Peyer's patch (tissue), 4 donors: ENCODE measurements around the gene TUG1. TPM values are rescaled to one million over a fixed set of nuclear protein-coding genes. Genes with fewer than 3 reads are reported as not detected.

Experiments
- DNase-seq, 3 donors: peaks; one replicate each; pipeline ENCODE4 v3.0.0-alpha.2; 2017 to 2019
- H3K27ac ChIP-seq, 4 donors: fragments of 200-600 bp; sonication (generic); one replicate each; pipeline ENCODE4 v1.5.1; 2016 to 2019
- H3K27me3 ChIP-seq, 2 donors: fragments of 200-600 bp; sonication (generic); one replicate each; pipeline ENCODE4 v1.5.1; 2019
- H3K36me3 ChIP-seq, 3 donors: fragments of 200-600 bp; sonication (generic); one replicate each; pipeline ENCODE4 v1.5.1; 2016 to 2019
- H3K4me1 ChIP-seq, 4 donors: fragments of 200-600 bp; sonication (generic); one replicate each; pipeline ENCODE4 v1.5.1; 2016 to 2019
- H3K4me3 ChIP-seq, 4 donors: fragments of 200-600 bp; sonication (generic); 1 replicate in 3 of 4; 2 replicates in 1 of 4; pipeline ENCODE4 v1.5.1; 2016 to 2019; ENCODE audit warnings: mild to moderate bottlenecking in 1 of 4
- H3K9me3 ChIP-seq, 4 donors: fragments of 200-600 bp; sonication (generic); one replicate each; pipeline ENCODE4 v1.5.1; 2016 to 2019; ENCODE audit warnings: mild to moderate bottlenecking in 1 of 4
- CTCF ChIP-seq, 6 experiments: fragments of 450-650 bp in 4 of 6; fragments of 200-600 bp in 2 of 6; sonication (generic) in 1 of 6; IDR thresholded peaks; one replicate each; pipeline ENCODE4 v1.5.1; 2017 to 2019; ENCODE audit warnings: antibody characterized with exemption in 6 of 6, mild to moderate bottlenecking in 3 of 6, moderate library complexity in 1 of 6
- POLR2A ChIP-seq, 2 donors: fragments of 450-650 bp; IDR thresholded peaks; one replicate each; pipeline ENCODE4 v1.5.1; 2017; ENCODE audit warnings: antibody characterized with exemption in 2 of 2, mild to moderate bottlenecking in 2 of 2, moderate library complexity in 2 of 2
- total RNA-seq, 4 donors: library from RNA; depleted of rRNA; stranded (reverse); fragments of >200 nt; gene quantifications; one replicate each; pipeline ENCODE4 v1.1.0, GENCODE V29; 2016

Gene TUG1
- total RNA-seq, 4 donors from 2014 or later: 97.6 to 135 (median 109) TPM

GRCh38 chr22:30985561-30986208 lies 16.6 kb downstream of the TUG1 start:
- no peaks in the 10 kb centered on the region for H3K27me3 ChIP-seq
- no peaks in the 10 kb centered on the region for H3K4me1 ChIP-seq
- no peaks in the 10 kb centered on the region for H3K36me3 ChIP-seq
- peaks cover 0 to 1% (median 0%) of the 10 kb centered on the region in 4 donors for H3K9me3 ChIP-seq
- TF ChIP-seq CTCF (IDR thresholded peaks at IDR 0.05): no peak
- TF ChIP-seq POLR2A (IDR thresholded peaks at IDR 0.05): no peak
- H3K4me3 ChIP-seq: no peak overlapping the region
- DNase-seq: no peak
- H3K27ac ChIP-seq: no peak overlapping the region

- Histone ChIP-seq H3K27me3 (no peaks in the 10 kb centered on the region), H3K4me3 (no peak overlapping the region), H3K27ac (no peak overlapping the region), H3K36me3 (no peaks in the 10 kb centered on the region), H3K9me3 (no peaks in the 10 kb centered on the region), H3K4me1 (no peaks in the 10 kb centered on the region)
- TF ChIP-seq CTCF (IDR thresholded peaks at IDR 0.05) (no peak), POLR2A (IDR thresholded peaks at IDR 0.05) (no peak)
- DNase-seq: no peak
These were observed 20.4 kb downstream of the TUG1 start for GRCh38 chr22:30989474-30989873.

GRCh38 chr22:30990690-30991089 lies 21.6 kb downstream of the TUG1 start:
- Histone ChIP-seq H3K27me3 (no peaks in the 10 kb centered on the region), H3K36me3 (no peaks in the 10 kb centered on the region), H3K9me3 (no peaks in the 10 kb centered on the region), H3K4me1 (no peaks in the 10 kb centered on the region), H3K4me3 (no peak overlapping the region), H3K27ac (no peak overlapping the region)
- DNase-seq: no peak
- TF ChIP-seq CTCF (IDR thresholded peaks at IDR 0.05) (no peak), POLR2A (IDR thresholded peaks at IDR 0.05) (no peak)

GRCh38 chr22:30992565-30992964 lies 23.5 kb downstream of the TUG1 start:
- no peaks in the 10 kb centered on the region for H3K9me3 ChIP-seq
- TF ChIP-seq POLR2A (IDR thresholded peaks at IDR 0.05): no peak
- no peak for TF ChIP-seq CTCF (IDR thresholded peaks at IDR 0.05)
- DNase-seq: no peak
- no peaks in the 10 kb centered on the region for H3K4me1 ChIP-seq
- no peak overlapping the region for H3K4me3 ChIP-seq
- H3K27me3 ChIP-seq: no peaks in the 10 kb centered on the region
- H3K36me3 ChIP-seq: no peaks in the 10 kb centered on the region
- H3K27ac ChIP-seq: no peak overlapping the region

GRCh38 chr22:30994960-30995359 lies 25.9 kb downstream of the TUG1 start:
- no peak overlapping the region for H3K27ac ChIP-seq

More at GRCh38 chr22:30994960-30995359, 25.9 kb downstream of the TUG1 start:
- TF ChIP-seq POLR2A (IDR thresholded peaks at IDR 0.05) (no peak), CTCF (IDR thresholded peaks at IDR 0.05) (no peak)
- Histone ChIP-seq H3K27me3 (no peaks in the 10 kb centered on the region), H3K36me3 (no peaks in the 10 kb centered on the region), H3K4me1 (no peaks in the 10 kb centered on the region), H3K4me3 (no peak overlapping the region), H3K9me3 (no peaks in the 10 kb centered on the region)
- no peak for DNase-seq
